Upper lobe of left lung (tissue), 6 donors: Measurements from ENCODE around the gene WDR75. TPM values are rescaled to one million over a fixed set of nuclear protein-coding genes. Genes with fewer than 3 reads are reported as not detected.

Experiments
- ATAC-seq, 2 donors: fragments of 200-7000 bp; cut with Tn5 transposase; one replicate each; pipeline ENCODE4 v1.9.1; 2022; ENCODE audit warnings: mild to moderate bottlenecking in 2 of 2, moderate library complexity in 2 of 2; ENCODE audit not compliant: low FRiP score in 2 of 2
- DNase-seq, 2 donors: peaks; one replicate each; pipeline ENCODE4 v3.0.0-alpha.2; 2019 to 2020
- H3K27ac ChIP-seq, 4 donors: fragments of 200-600 bp; sonication (generic); one replicate each; pipeline ENCODE4 v1.5.1; 2016 to 2019
- H3K27me3 ChIP-seq, 4 donors: fragments of 200-600 bp; sonication (generic); one replicate each; pipeline ENCODE4 v1.5.1; 2017 to 2019
- H3K36me3 ChIP-seq, 4 donors: fragments of 200-600 bp; sonication (generic); one replicate each; pipeline ENCODE4 v1.5.1; 2016 to 2019
- H3K4me1 ChIP-seq, 4 donors: fragments of 200-600 bp; sonication (generic); one replicate each; pipeline ENCODE4 v1.5.1; 2018 to 2019
- H3K4me3 ChIP-seq, 4 donors: fragments of 200-600 bp; sonication (generic); one replicate each; pipeline ENCODE4 v1.5.1; 2017 to 2019; ENCODE audit warnings: mild to moderate bottlenecking in 2 of 4, moderate library complexity in 1 of 4
- H3K9me3 ChIP-seq, 4 donors: fragments of 200-600 bp; sonication (generic); one replicate each; pipeline ENCODE4 v1.5.1; 2018 to 2019
- CTCF ChIP-seq, 6 experiments: fragments of 450-650 bp in 4 of 6; fragments of 200-600 bp in 2 of 6; sonication (generic) in 2 of 6; IDR thresholded peaks; one replicate each; pipeline ENCODE4 v1.5.1; 2016 to 2019; ENCODE audit warnings: antibody characterized with exemption in 6 of 6
- EP300 ChIP-seq, 4 donors: sonication (generic); formaldehyde crosslinking; IDR thresholded peaks; one replicate each; pipeline ENCODE4 v1.5.1; 2017; ENCODE audit warnings: antibody characterized with exemption in 4 of 4, control low read depth in 2 of 4
- POLR2A ChIP-seq, 4 donors: fragments of 450-650 bp; IDR thresholded peaks; one replicate each; pipeline ENCODE4 v1.5.1; 2016 to 2017; ENCODE audit warnings: antibody characterized with exemption in 4 of 4, mild to moderate bottlenecking in 2 of 4
- POLR2AphosphoS5 ChIP-seq, 2 donors: sonication (generic); formaldehyde crosslinking; IDR thresholded peaks; one replicate each; pipeline ENCODE4 v1.5.1; 2017; ENCODE audit warnings: antibody characterized with exemption in 2 of 2
- WGBS, 2 donors: methylation state at CpG; one replicate each; pipeline ENCODE4 v1.1.5; 2017 to 2018; 5-methylcytosine and 5-hydroxymethylcytosine counted together
- total RNA-seq, 6 donors: library from RNA; depleted of rRNA in 4 of 6; stranded (reverse); fragments of >200 nt in 4 of 6; gene quantifications; one replicate each; pipeline versions ENCODE4 v1.1.0 to v1.2.1, GENCODE V29; 2016 to 2021
- donor health status: DM: no; HTN: no; CAD: no; lungs with moderate emphysema.
- donor health status: DM: no; HTN: yes; CAD: no; lungs with severe emphysema.

WDR75 gene
- total RNA-seq, 6 donors from 2014 or later: 7.5 to 34.6 (median 28.2) TPM

- DNase-seq (no peak), ATAC-seq (no peak)
- no peak for TF ChIP-seq CTCF (IDR thresholded peaks at IDR 0.05)
- TF ChIP-seq POLR2A (IDR thresholded peaks at IDR 0.05): no peak
- TF ChIP-seq POLR2AphosphoS5 (IDR thresholded peaks at IDR 0.05): no peak
- TF ChIP-seq EP300 (IDR thresholded peaks at IDR 0.05): no peak
- Histone ChIP-seq H3K27me3 (no peaks in the 10 kb centered on the region), H3K4me1 (no peaks in the 10 kb centered on the region), H3K4me3 (no peak overlapping the region), H3K27ac (no peak overlapping the region), H3K36me3 (no peaks in the 10 kb centered on the region), H3K9me3 (no peaks in the 10 kb centered on the region)
- WGBS, 2 donors: 76 to 88% methylated on average over 2 of the region's 2 CpGs
Measured at GRCh38 chr2:189487283-189488007, 46.2 kb downstream of the WDR75 start.

DNA sequence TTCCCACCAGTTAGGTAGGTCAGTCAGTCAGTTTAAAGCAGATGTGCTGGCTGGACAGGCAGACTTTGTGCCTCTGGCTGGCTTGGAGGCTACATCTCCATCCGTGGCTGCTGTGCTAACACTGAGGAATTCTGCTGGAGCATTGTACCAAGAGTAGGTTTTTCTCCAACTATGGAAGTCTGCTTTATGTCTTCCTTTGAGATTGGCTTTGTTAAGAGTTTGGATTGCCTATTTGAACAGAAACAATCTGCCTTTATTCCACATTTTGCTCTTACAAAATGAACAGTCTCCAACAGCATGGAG, 46.7 kb downstream of the WDR75 start:
- Histone ChIP-seq H3K27me3 (no peaks in the 10 kb centered on the region), H3K36me3 (no peaks in the 10 kb centered on the region), H3K4me1 (no peaks in the 10 kb centered on the region), H3K4me3 (no peak overlapping the region), H3K27ac (no peak overlapping the region), H3K9me3 (no peaks in the 10 kb centered on the region)
- TF ChIP-seq CTCF (IDR thresholded peaks at IDR 0.05) (no peak), EP300 (IDR thresholded peaks at IDR 0.05) (no peak), POLR2AphosphoS5 (IDR thresholded peaks at IDR 0.05) (no peak)
- WGBS, 2 donors: 67 to 70% methylated on average over 1 of the region's 1 CpG
- DNase-seq (no peak), ATAC-seq (no peak)

- Histone ChIP-seq H3K27ac (no peak overlapping the region), H3K36me3 (no peaks in the 10 kb centered on the region), H3K4me1 (no peaks in the 10 kb centered on the region), H3K4me3 (no peak overlapping the region), H3K27me3 (no peaks in the 10 kb centered on the region), H3K9me3 (no peaks in the 10 kb centered on the region)
- TF ChIP-seq CTCF (IDR thresholded peaks at IDR 0.05): no peak
- TF ChIP-seq EP300 (IDR thresholded peaks at IDR 0.05): no peak
- ATAC-seq (no peak), DNase-seq (no peak)
- 84 to 91% methylated on average over 4 of the region's 4 CpGs for WGBS, 2 donors
Measured at GRCh38 chr2:189492451-189492850, 51.2 kb downstream of the WDR75 start.

DNA sequence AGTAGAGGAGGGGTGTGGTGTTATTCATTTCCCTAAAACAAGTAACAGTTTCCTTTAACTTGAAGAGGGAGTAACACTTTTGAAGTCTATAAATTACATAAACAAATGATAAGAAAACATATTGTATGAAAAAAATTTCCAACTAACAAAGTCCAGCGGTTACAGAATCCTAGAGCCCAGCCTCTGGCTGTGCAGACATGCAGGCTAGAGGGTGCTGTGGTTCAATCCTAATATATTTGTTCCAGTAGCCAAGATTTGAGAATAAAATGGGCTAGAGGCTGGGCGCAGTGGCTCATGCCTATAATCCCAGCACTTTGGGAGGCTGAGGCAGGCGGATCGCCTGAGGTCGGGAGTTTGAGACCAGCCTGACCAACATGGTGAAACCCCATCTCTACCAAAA, 56.9 kb downstream of the WDR75 start:
- H3K36me3 ChIP-seq: no peaks in the 10 kb centered on the region
- no peak overlapping the region for H3K27ac ChIP-seq
- TF ChIP-seq EP300 (IDR thresholded peaks at IDR 0.05) (no peak), CTCF (IDR thresholded peaks at IDR 0.05) (no peak), POLR2A (IDR thresholded peaks at IDR 0.05) (no peak), POLR2AphosphoS5 (IDR thresholded peaks at IDR 0.05) (no peak)
- no peak overlapping the region for H3K4me3 ChIP-seq
- H3K9me3 ChIP-seq: no peaks in the 10 kb centered on the region
- WGBS, 2 donors: 77 to 87% methylated on average over 5 of the region's 5 CpGs
- H3K4me1 ChIP-seq: no peaks in the 10 kb centered on the region
- no peaks in the 10 kb centered on the region for H3K27me3 ChIP-seq
- ATAC-seq: no peak
- no peak for DNase-seq

GRCh38 chr2:189499137-189499536, 57.9 kb downstream of the WDR75 start:
- H3K4me3 ChIP-seq: no peak overlapping the region
- no peaks in the 10 kb centered on the region for H3K4me1 ChIP-seq
- TF ChIP-seq EP300 (IDR thresholded peaks at IDR 0.05) (no peak), CTCF (IDR thresholded peaks at IDR 0.05) (no peak), POLR2A (IDR thresholded peaks at IDR 0.05) (no peak), POLR2AphosphoS5 (IDR thresholded peaks at IDR 0.05) (no peak)
- no peaks in the 10 kb centered on the region for H3K27me3 ChIP-seq
- 89 to 90% methylated on average over 1 of the region's 1 CpG for WGBS, 2 donors
- H3K36me3 ChIP-seq: no peaks in the 10 kb centered on the region
- no peaks in the 10 kb centered on the region for H3K9me3 ChIP-seq
- H3K27ac ChIP-seq: no peak overlapping the region
- no peak for ATAC-seq
- DNase-seq: no peak
